ENCODE results near the gene FOXC1. TPM values are rescaled to one million over a fixed set of nuclear protein-coding genes. Genes with fewer than 3 reads are reported as not detected.

The FOXC1 gene
- total and polyA plus RNA-seq, 8 donors = 0.75 to 3.4 (median 1.0) TPM

DNA sequence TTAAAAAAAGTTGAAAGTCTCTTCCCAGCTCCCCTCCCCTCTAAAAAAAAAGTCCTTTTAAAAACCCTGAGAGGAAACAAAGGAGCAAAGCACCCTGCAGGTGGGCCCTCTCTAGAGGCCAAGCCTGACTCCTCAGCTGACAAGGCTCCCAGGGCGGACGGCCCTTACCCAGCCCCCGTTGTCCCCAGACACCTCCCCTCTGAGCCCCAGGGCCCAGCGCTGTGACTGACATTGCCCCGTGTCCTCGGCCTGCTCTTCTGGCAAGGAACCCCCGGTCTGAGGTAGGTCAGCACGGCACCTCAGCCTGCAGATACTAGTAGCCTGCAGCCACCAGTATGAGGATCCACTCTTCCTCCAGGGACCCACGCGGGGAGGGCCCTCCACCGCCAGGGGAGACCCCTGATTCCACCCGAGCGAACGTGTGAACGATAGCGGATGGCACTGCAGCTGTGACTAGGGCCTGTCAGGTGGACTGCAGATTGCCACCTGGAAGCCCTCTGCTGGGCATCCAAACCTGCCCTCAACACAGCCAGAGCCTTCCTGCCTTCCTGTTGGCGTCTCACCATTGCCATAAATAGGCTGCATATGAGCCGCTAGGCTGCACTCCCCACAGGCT is 34.2 kb downstream of the FOXC1 start:
- no peaks in the 10 kb centered on the region for H3K4me1 ChIP-seq
- DNase-seq (no peak), ATAC-seq (no peak)
- TF ChIP-seq, protein P1, sequence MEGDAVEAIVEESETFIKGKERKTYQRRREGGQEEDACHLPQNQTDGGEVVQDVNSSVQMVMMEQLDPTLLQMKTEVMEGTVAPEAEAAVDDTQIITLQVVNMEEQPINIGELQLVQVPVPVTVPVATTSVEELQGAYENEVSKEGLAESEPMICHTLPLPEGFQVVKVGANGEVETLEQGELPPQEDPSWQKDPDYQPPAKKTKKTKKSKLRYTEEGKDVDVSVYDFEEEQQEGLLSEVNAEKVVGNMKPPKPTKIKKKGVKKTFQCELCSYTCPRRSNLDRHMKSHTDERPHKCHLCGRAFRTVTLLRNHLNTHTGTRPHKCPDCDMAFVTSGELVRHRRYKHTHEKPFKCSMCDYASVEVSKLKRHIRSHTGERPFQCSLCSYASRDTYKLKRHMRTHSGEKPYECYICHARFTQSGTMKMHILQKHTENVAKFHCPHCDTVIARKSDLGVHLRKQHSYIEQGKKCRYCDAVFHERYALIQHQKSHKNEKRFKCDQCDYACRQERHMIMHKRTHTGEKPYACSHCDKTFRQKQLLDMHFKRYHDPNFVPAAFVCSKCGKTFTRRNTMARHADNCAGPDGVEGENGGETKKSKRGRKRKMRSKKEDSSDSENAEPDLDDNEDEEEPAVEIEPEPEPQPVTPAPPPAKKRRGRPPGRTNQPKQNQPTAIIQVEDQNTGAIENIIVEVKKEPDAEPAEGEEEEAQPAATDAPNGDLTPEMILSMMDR (IDR thresholded peaks at IDR 0.05) = no peak
- no peaks in the 10 kb centered on the region for H3K36me3 ChIP-seq
- H3K27ac ChIP-seq = no peak overlapping the region
- no peaks in the 10 kb centered on the region for H3K27me3 ChIP-seq
- no peaks in the 10 kb centered on the region for H3K9me3 ChIP-seq
- H3K4me3 ChIP-seq = no peak overlapping the region
- intact Hi-C loops (cut with DNase I) = no loop called here

DNA sequence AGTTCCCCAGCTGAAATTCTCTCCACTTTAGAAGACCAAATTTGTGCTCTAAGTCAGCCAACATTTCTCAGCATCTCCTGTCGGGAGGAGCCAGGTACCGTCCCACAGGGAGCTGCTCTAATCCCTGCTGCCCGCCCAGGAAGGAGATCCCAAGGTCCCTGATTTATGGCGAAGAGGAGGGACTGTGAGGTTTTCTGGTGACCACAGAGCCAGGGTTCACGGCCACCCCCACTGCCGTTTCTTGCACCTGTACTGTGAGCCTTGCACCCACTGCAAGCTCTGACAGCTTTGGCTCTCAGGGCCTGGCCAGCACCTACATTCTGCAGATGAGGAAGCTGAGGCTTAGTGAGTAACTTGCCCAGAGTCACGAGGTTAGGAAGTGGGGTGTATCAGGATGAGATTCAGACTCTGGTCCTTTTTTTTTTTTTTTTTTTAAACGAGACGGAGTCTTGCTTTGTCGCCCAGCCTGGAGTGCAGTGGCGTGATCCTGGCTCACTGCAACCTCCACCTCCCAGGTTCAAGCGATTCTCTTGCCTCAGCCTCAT is 34.9 kb downstream of the FOXC1 start:
- intact Hi-C loops (cut with DNase I) = no loop called here
- TF ChIP-seq, protein P1 (IDR thresholded peaks at IDR 0.05) = no peak
- H3K4me1 ChIP-seq = no peaks in the 10 kb centered on the region

DNA sequence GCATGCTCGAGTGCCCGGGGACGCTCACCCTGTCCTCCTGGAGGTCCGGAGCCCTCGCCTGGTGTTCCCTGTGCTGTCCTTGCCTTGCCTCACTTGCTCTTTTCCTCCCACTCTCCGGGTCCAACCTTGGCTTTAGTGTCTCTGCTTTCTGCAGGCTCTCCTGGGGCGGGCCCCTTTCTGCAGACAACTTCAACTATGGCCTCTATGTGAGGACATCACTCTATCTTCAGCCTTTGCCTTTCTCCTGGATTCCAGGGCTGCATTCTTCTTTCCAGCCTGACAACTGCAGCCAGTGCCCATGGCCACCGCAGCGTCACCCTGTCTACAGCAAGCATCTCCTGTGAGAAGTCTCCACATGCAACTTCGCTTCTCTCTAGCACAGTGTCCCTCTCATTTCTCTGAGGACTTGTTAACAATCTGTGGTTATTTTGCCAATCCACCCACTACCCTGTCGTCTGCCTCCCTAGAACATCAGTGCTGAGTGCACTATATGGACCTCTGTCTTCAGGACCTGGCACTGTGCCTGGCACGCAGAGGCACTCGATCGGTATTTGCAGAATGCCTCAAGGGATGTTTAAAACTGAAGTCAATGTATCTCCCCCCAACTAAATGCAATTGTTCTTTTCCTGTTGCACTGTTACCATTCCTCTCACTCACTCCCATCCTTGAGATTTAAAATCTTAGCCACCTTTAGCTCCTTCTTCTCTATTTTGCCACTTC is 35.9 kb downstream of the FOXC1 start:
- H3K36me3 ChIP-seq = no peaks in the 10 kb centered on the region
- no peak overlapping the region for H3K4me3 ChIP-seq
- no peaks in the 10 kb centered on the region for H3K27me3 ChIP-seq
- H3K9me3 ChIP-seq = no peaks in the 10 kb centered on the region
- TF ChIP-seq, protein P1 (IDR thresholded peaks at IDR 0.05) = no peak
- ATAC-seq (no peak), DNase-seq (no peak)
- H3K27ac ChIP-seq = no peak overlapping the region
- intact Hi-C loops (cut with DNase I) = no loop called here
- H3K4me1 ChIP-seq = no peaks in the 10 kb centered on the region

More for the DNA sequence above, 34.9 kb downstream of the FOXC1 start:
- no peaks in the 10 kb centered on the region for H3K9me3 ChIP-seq
- DNase-seq (no peak), ATAC-seq (no peak)
- H3K4me3 ChIP-seq = no peak overlapping the region
- no peak overlapping the region for H3K27ac ChIP-seq
- no peaks in the 10 kb centered on the region for H3K27me3 ChIP-seq
- no peaks in the 10 kb centered on the region for H3K36me3 ChIP-seq

DNA sequence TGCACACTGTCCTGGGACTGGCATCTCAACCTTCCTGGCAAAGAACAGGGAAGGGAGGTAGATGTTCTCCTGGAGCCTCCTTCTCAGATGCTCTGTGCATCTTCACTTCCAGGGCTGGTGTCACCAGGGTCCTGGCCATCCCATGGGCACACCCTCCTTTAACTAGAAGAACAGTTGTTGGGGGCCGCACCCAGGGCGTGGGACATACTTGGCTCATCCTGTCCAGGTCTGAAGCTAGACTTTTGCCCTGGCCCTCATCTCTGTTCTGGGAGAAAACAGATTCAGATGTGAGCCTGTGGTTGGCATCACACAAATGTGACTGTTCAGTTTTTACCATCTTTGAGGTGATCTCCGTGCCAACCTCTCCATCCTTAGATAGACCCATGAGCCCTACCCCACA is 41.6 kb downstream of the FOXC1 start:
- TF ChIP-seq, protein P1 (IDR thresholded peaks at IDR 0.05) = no peak
- intact Hi-C loops (cut with DNase I) = no loop called here
- Histone ChIP-seq H3K27me3 (no peaks in the 10 kb centered on the region), H3K27ac (no peak overlapping the region), H3K4me1 (no peaks in the 10 kb centered on the region), H3K9me3 (no peaks in the 10 kb centered on the region), H3K4me3 (no peak overlapping the region), H3K36me3 (no peaks in the 10 kb centered on the region)
- DNase-seq (no peak), ATAC-seq (no peak)

DNA sequence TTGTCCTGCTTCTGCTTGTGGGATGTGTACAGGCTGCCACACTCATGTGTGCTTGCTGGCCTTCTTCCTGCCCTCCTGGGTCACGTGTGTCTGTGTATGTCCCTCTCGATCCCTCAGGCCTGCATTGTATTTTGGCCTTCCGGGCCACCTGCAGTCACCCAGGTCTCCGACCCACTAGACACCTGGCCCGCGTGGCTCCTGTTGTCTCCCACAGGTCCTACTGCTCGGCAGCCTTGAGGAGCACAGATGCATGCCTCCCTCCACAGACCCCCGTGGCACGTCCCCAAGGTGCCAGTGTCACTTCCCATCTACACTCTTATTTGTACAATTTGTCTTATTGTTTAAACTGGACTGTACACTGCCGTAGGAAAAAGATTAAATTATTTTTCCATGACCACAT is 43.1 kb downstream of the FOXC1 start:
- no peaks in the 10 kb centered on the region for H3K9me3 ChIP-seq
- H3K27ac ChIP-seq = no peak overlapping the region
- H3K4me3 ChIP-seq = no peak overlapping the region
- no peaks in the 10 kb centered on the region for H3K36me3 ChIP-seq
- H3K27me3 ChIP-seq = no peaks in the 10 kb centered on the region
- no peak for ATAC-seq
- H3K4me1 ChIP-seq = no peaks in the 10 kb centered on the region
- TF ChIP-seq, protein P1 (IDR thresholded peaks at IDR 0.05) = no peak
- intact Hi-C loops (cut with DNase I) = no loop called here
- no peak for DNase-seq

Measured in left lung (tissue), 10 donors.